Measurements from ENCODE around the gene FADS3. TPM values are rescaled to one million over a fixed set of nuclear protein-coding genes. Genes with fewer than 3 reads are reported as not detected.

Gene FADS3
- total and polyA plus RNA-seq, 2 of the 13 experiments (the other 11 are each of a cell fraction or from before 2014, with no cell fraction given): 13.4 to 23.2 TPM

- Histone ChIP-seq H3K79me2 (ENCODE audit: insufficient read depth, low read length) (no peaks in the 10 kb centered on the region), H3K9me3 (ENCODE audit: low read length) (no peaks in the 10 kb centered on the region), H4K20me1 (ENCODE audit: insufficient read depth, low read length) (no peaks in the 10 kb centered on the region), H3K36me3 (replicated peaks in 1 of 2; ENCODE audit: control insufficient read depth in 1 of 2, insufficient read depth in 2 of 2, low read length in 2 of 2) (no peaks in the 10 kb centered on the region), H3K27ac (ENCODE audit: extremely low read length, insufficient read depth, low read length) (no peak overlapping the region), H3K4me2 (ENCODE audit: low read depth, low read length) (no peak overlapping the region), H3K4me3 (replicated peaks in 1 of 3; ENCODE audit: insufficient read depth in 1 of 3, low read depth in 2 of 3, low read length in 3 of 3) (no peak overlapping the region), H2AFZ (ENCODE audit: low read length) (no peak overlapping the region), H3K9ac (ENCODE audit: insufficient read depth, low read depth, low read length) (no peak overlapping the region), H3K27me3 (ENCODE audit: control insufficient read depth in 1 of 2, insufficient read depth in 2 of 2, low read length in 2 of 2) (no peaks in the 10 kb centered on the region), H3K4me1 (ENCODE audit: insufficient read depth, low read length) (peaks cover 15% of the 10 kb centered on the region)
- no peak for ATAC-seq
- DNase-seq (ENCODE audit: low spot score): no peak
- POLR2A ChIA-PET: interaction anchor here (0.9 to 1.6 kb wide), 3 partner anchors 28 to 67 kb away, joined by 3 to 5 read pairs (median 4); no protein-coding TSS in a partner anchor
- in situ Hi-C loops (cut with HindIII; ENCODE audit: extremely low pct_ligation_motif_present, low pct_unique_long_range_greater_than_20kb) (loop anchor here (5.0 kb wide), 2 partner anchors 52 to 162 kb away; no protein-coding TSS in a partner anchor), intact Hi-C loops (cut with micrococcal nuclease; ENCODE audit: unreplicated experiment) (no loop called here)
- TF ChIP-seq ZNF7 (CRISPR knock-in tag; IDR thresholded peaks at IDR 0.05) (no peak), ZNF816 (CRISPR knock-in tag; IDR thresholded peaks at IDR 0.05; ENCODE audit: borderline replicate concordance) (no peak), POGK (CRISPR knock-in tag; conservative IDR thresholded peaks at IDR 0.05) (no peak), TAF15 (IDR thresholded peaks at IDR 0.05; ENCODE audit: low read depth, low read length, poor library complexity, severe bottlenecking) (no peak), ZNF10 (CRISPR knock-in tag; IDR thresholded peaks at IDR 0.05; ENCODE audit: borderline replicate concordance, low read depth) (no peak), TOPORS (CRISPR knock-in tag; IDR thresholded peaks at IDR 0.05) (no peak), IRX3 (CRISPR knock-in tag; IDR thresholded peaks at IDR 0.05; ENCODE audit: borderline replicate concordance, low read depth) (no peak)
- TF ChIP-seq, protein P1, sequence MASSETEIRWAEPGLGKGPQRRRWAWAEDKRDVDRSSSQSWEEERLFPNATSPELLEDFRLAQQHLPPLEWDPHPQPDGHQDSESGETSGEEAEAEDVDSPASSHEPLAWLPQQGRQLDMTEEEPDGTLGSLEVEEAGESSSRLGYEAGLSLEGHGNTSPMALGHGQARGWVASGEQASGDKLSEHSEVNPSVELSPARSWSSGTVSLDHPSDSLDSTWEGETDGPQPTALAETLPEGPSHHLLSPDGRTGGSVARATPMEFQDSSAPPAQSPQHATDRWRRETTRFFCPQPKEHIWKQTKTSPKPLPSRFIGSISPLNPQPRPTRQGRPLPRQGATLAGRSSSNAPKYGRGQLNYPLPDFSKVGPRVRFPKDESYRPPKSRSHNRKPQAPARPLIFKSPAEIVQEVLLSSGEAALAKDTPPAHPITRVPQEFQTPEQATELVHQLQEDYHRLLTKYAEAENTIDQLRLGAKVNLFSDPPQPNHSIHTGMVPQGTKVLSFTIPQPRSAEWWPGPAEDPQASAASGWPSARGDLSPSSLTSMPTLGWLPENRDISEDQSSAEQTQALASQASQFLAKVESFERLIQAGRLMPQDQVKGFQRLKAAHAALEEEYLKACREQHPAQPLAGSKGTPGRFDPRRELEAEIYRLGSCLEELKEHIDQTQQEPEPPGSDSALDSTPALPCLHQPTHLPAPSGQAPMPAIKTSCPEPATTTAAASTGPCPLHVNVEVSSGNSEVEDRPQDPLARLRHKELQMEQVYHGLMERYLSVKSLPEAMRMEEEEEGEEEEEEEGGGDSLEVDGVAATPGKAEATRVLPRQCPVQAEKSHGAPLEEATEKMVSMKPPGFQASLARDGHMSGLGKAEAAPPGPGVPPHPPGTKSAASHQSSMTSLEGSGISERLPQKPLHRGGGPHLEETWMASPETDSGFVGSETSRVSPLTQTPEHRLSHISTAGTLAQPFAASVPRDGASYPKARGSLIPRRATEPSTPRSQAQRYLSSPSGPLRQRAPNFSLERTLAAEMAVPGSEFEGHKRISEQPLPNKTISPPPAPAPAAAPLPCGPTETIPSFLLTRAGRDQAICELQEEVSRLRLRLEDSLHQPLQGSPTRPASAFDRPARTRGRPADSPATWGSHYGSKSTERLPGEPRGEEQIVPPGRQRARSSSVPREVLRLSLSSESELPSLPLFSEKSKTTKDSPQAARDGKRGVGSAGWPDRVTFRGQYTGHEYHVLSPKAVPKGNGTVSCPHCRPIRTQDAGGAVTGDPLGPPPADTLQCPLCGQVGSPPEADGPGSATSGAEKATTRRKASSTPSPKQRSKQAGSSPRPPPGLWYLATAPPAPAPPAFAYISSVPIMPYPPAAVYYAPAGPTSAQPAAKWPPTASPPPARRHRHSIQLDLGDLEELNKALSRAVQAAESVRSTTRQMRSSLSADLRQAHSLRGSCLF (CRISPR knock-in tag; IDR thresholded peaks at IDR 0.05; ENCODE audit: borderline replicate concordance): no peak
- TF ChIP-seq, protein P2, sequence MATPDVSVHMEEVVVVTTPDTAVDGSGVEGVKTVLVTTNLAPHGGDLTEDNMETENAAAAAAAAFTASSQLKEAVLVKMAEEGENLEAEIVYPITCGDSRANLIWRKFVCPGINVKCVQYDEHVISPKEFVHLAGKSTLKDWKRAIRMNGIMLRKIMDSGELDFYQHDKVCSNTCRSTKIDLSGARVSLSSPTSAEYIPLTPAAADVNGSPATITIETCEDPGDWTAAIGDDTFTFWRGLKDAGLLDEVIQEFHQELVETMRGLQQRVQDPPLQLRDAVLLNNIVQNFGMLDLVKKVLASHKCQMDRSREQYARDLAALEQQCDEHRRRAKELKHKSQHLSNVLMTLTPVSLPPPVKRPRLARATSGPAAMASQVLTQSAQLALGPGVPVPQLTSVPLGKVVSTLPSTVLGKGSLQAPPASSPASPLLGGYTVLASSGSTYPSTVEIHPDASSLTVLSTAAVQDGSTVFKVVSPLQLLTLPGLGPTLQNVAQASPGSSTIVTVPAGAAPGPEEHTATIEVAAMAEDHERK (CRISPR knock-in tag; IDR thresholded peaks at IDR 0.05; ENCODE audit: low read depth): no peak
- TF ChIP-seq, protein P3, sequence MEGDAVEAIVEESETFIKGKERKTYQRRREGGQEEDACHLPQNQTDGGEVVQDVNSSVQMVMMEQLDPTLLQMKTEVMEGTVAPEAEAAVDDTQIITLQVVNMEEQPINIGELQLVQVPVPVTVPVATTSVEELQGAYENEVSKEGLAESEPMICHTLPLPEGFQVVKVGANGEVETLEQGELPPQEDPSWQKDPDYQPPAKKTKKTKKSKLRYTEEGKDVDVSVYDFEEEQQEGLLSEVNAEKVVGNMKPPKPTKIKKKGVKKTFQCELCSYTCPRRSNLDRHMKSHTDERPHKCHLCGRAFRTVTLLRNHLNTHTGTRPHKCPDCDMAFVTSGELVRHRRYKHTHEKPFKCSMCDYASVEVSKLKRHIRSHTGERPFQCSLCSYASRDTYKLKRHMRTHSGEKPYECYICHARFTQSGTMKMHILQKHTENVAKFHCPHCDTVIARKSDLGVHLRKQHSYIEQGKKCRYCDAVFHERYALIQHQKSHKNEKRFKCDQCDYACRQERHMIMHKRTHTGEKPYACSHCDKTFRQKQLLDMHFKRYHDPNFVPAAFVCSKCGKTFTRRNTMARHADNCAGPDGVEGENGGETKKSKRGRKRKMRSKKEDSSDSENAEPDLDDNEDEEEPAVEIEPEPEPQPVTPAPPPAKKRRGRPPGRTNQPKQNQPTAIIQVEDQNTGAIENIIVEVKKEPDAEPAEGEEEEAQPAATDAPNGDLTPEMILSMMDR (CRISPR knock-in tag; IDR thresholded peaks at IDR 0.05): no peak
- no TSS peak for BruUV-seq (replicated peaks)
- WGBS (ENCODE audit: low lambda C conversion rate): 28% methylated on average over 3 of the region's 4 CpGs
- FAIRE-seq: no peak
- CTCF ChIA-PET (ENCODE audit: low intra/inter-chr PET ratio, low total read pairs): interaction anchor here (1.2 to 4.6 kb wide), 2 partner anchors 9 to 165 kb away, joined by 4 to 20 read pairs; no protein-coding TSS in a partner anchor
Measured at GRCh38 chr11:61895718-61896059, 4.3 kb upstream of the FADS3 start.
